DND-41 (cell line): ENCODE measurements around the gene MPC1.
"Not testable (repeated sequence)": the region's sequence is repeated elsewhere in the genome, so short reads cannot be mapped to it uniquely, and the experiment has no call there.

Source experiments
- ATAC-seq: fragments of 200-7000 bp; cut with Tn5 transposase; 3 replicates; pipeline ENCODE4 v1.9.1; 2021; ENCODE audit warnings: low read depth; ENCODE audit not compliant: insufficient read depth
- DNase-seq: peaks from one replicate; pipeline ENCODE4 v3.0.0-alpha.2; 2020
- H2AFZ ChIP-seq: 2 replicates; pipeline ENCODE4 v1.6.0; 2012; ENCODE audit warnings: low read depth, low read length
- H3K27ac ChIP-seq: 2 replicates; pipeline ENCODE4 v1.5.1; 2012; ENCODE audit warnings: low read length, inconsistent platforms
- H3K27me3 ChIP-seq: fragments of 200-600 bp; sonication (generic); 2 replicates; pipeline ENCODE4 v1.6.0; 2012; ENCODE audit warnings: low read length, mild to moderate bottlenecking, inconsistent platforms; ENCODE audit not compliant: insufficient read depth, poor library complexity
- H3K36me3 ChIP-seq: 2 replicates; pipeline ENCODE4 v1.5.1; 2012; ENCODE audit warnings: low read length, inconsistent platforms; ENCODE audit not compliant: insufficient read depth
- H3K4me1 ChIP-seq: 2 replicates; pipeline ENCODE4 v1.5.1; 2012; ENCODE audit warnings: mild to moderate bottlenecking, low read length; ENCODE audit not compliant: insufficient read depth
- H3K4me2 ChIP-seq: 2 replicates; pipeline ENCODE4 v1.6.0; 2012; ENCODE audit warnings: mild to moderate bottlenecking, moderate library complexity, low read length, inconsistent platforms; ENCODE audit not compliant: insufficient read depth
- H3K4me3 ChIP-seq, 2 experiments: fragments of 200-600 bp in 1 of 2; shearing (Covaris generic) in 1 of 2; 2 replicates each; pipeline ENCODE4 v1.5.1; 2012 to 2016; ENCODE audit warnings: inconsistent platforms in 2 of 2, low read length in 2 of 2, mild to moderate bottlenecking in 2 of 2, low read depth in 1 of 2, moderate library complexity in 1 of 2
- H3K79me2 ChIP-seq: 2 replicates; pipeline ENCODE4 v1.6.0; 2012; ENCODE audit warnings: low read length, inconsistent platforms; ENCODE audit not compliant: insufficient read depth
- H3K9ac ChIP-seq: 2 replicates; pipeline ENCODE4 v1.6.0; 2012; ENCODE audit warnings: low read depth, mild to moderate bottlenecking, inconsistent platforms, low read length, moderate library complexity
- H3K9me3 ChIP-seq: 2 replicates; pipeline ENCODE4 v1.5.1; 2012; ENCODE audit warnings: low read length, moderate library complexity, mild to moderate bottlenecking, inconsistent platforms; ENCODE audit not compliant: insufficient read depth, severe bottlenecking
- H4K20me1 ChIP-seq: 2 replicates; pipeline ENCODE4 v1.6.0; 2012; ENCODE audit warnings: low read length; ENCODE audit not compliant: insufficient read depth
- CTCF ChIP-seq: IDR thresholded peaks from 2 replicates; pipeline ENCODE4 v1.5.1; 2012; ENCODE audit warnings: borderline replicate concordance, low read length, moderate library complexity, mild to moderate bottlenecking; ENCODE audit not compliant: poor library complexity, severe bottlenecking; ENCODE audit errors: extremely low read depth
- EZH2 ChIP-seq: IDR thresholded peaks from 3 replicates; pipeline ENCODE4 v1.6.1; 2012; ENCODE audit warnings: borderline replicate concordance, low read depth, mild to moderate bottlenecking, moderate library complexity, low read length, inconsistent platforms; ENCODE audit not compliant: severe bottlenecking

Gene MPC1

DNA sequence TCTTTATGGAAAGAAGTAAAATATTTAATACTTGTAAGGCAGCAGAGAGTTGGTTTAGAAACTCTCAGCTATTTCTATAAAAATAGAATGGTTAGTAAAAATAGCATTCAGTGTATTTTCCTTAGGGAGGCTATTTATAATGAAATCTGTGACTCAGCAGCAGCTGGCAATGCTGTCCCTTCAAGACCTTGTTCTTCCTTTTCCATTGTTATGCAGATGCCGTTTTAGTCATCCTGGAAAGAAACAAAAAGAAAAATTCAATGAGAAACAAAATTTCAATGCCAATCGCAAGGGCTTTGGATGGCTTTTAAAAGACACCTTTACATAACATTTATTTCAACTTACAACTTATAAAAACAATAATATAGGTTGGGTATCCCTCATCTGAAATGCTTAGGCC is 17.5 kb downstream of the MPC1 start:
- no peak for TF ChIP-seq EZH2
- TF ChIP-seq CTCF: no peak
- no peak overlapping the region for H3K9ac ChIP-seq
- no peak overlapping the region for H3K4me3 ChIP-seq
- no peak overlapping the region for H3K27ac ChIP-seq
- H3K9me3 ChIP-seq: no peaks in the 10 kb centered on the region
- H3K27me3 ChIP-seq: no peaks in the 10 kb centered on the region
- no peaks in the 10 kb centered on the region for H3K79me2 ChIP-seq
- no peak overlapping the region for H2AFZ ChIP-seq
- no peaks in the 10 kb centered on the region for H4K20me1 ChIP-seq
- no peak overlapping the region for H3K4me2 ChIP-seq
- DNase-seq (no peak), ATAC-seq (no peak)
- H3K36me3 ChIP-seq: peaks cover 37% of the 10 kb centered on the region
- no peaks in the 10 kb centered on the region for H3K4me1 ChIP-seq

GRCh38 chr6:166364456-166364855 is 18.3 kb downstream of the MPC1 start:
- Histone ChIP-seq H3K27ac (no peak overlapping the region), H3K9me3 (no peaks in the 10 kb centered on the region), H4K20me1 (no peaks in the 10 kb centered on the region), H3K4me3 (no peak overlapping the region), H3K27me3 (no peaks in the 10 kb centered on the region), H3K9ac (no peak overlapping the region), H3K4me1 (no peaks in the 10 kb centered on the region), H3K4me2 (no peak overlapping the region), H2AFZ (no peak overlapping the region), H3K79me2 (no peaks in the 10 kb centered on the region), H3K36me3 (peaks cover 37% of the 10 kb centered on the region)
- ATAC-seq: no peak
- TF ChIP-seq CTCF (no peak), EZH2 (no peak)
- DNase-seq: no peak

GRCh38 chr6:166362427-166362826 is 20.3 kb downstream of the MPC1 start:
- not testable (repeated sequence) for H3K9me3 ChIP-seq, H3K9ac ChIP-seq, H4K20me1 ChIP-seq, H3K4me3 ChIP-seq, H2AFZ ChIP-seq, H3K79me2 ChIP-seq, H3K27ac ChIP-seq, ATAC-seq, DNase-seq, H3K4me1 ChIP-seq, H3K4me2 ChIP-seq, H3K27me3 ChIP-seq
- peaks cover 33% of the 10 kb centered on the region for H3K36me3 ChIP-seq

GRCh38 chr6:166361077-166361429 is 21.7 kb downstream of the MPC1 start:
- Histone ChIP-seq H3K79me2 (no peaks in the 10 kb centered on the region), H3K4me3 (no peak overlapping the region), H3K27me3 (no peaks in the 10 kb centered on the region), H3K4me2 (no peak overlapping the region), H2AFZ (no peak overlapping the region), H4K20me1 (no peaks in the 10 kb centered on the region), H3K9me3 (no peaks in the 10 kb centered on the region), H3K4me1 (no peaks in the 10 kb centered on the region), H3K27ac (no peak overlapping the region), H3K36me3 (peaks cover 22% of the 10 kb centered on the region; the same call in 1 of the 2 replicates), H3K9ac (no peak overlapping the region)
- DNase-seq (no peak), ATAC-seq (no peak)
- no peak for TF ChIP-seq CTCF
- no peak for TF ChIP-seq EZH2
